Osteocyte (in vitro differentiated cells): ENCODE data around the gene TDP2. TPM values are rescaled to one million over a fixed set of nuclear protein-coding genes. Genes with fewer than 3 reads are reported as not detected.

ENCODE experiments used
- DNase-seq: peaks from one replicate; pipeline ENCODE4 v3.0.0; 2021; ENCODE audit warnings: mixed read lengths; ENCODE audit not compliant: unreplicated experiment; ENCODE audit errors: extremely low spot score
- H3K27ac Mint-ChIP-seq: one replicate; pipeline ENCODE4 v1.8.0; 2021; ENCODE audit warnings: mild to moderate bottlenecking, mixed read lengths; ENCODE audit not compliant: unreplicated experiment
- H3K27me3 Mint-ChIP-seq: one replicate; pipeline ENCODE4 v1.8.0; 2021; ENCODE audit warnings: mixed read lengths; ENCODE audit not compliant: unreplicated experiment
- H3K36me3 Mint-ChIP-seq: one replicate; pipeline ENCODE4 v1.8.0; 2021; ENCODE audit warnings: mixed read lengths; ENCODE audit not compliant: unreplicated experiment
- H3K4me1 Mint-ChIP-seq: one replicate; pipeline ENCODE4 v1.8.0; 2021; ENCODE audit warnings: mixed read lengths; ENCODE audit not compliant: unreplicated experiment
- H3K4me3 Mint-ChIP-seq: one replicate; pipeline ENCODE4 v1.8.0; 2021; ENCODE audit warnings: mild to moderate bottlenecking, moderate library complexity, mixed read lengths; ENCODE audit not compliant: unreplicated experiment
- H3K9me3 Mint-ChIP-seq: one replicate; pipeline ENCODE4 v1.8.0; 2021; ENCODE audit warnings: mixed read lengths; ENCODE audit not compliant: unreplicated experiment
- CTCF ChIP-seq: fragments of 200-600 bp; sonication (generic); IDR thresholded peaks from 2 replicates; pipeline ENCODE4 v1.5.0; 2021; ENCODE audit warnings: antibody characterized with exemption, mild to moderate bottlenecking, moderate library complexity
- total RNA-seq: library from RNA; stranded (reverse); gene quantifications from 2 replicates; pipeline ENCODE4 v1.2.1, GENCODE V29; 2021

The TDP2 gene
- total RNA-seq, 1 donor from 2014 or later: 31.5 TPM

GRCh38 chr6:24620637-24621036 is 46.1 kb downstream of the TDP2 start:
- no peak for TF ChIP-seq CTCF
- Mint-ChIP-seq H3K9me3 (no peaks in the 10 kb centered on the region), H3K4me1 (no peaks in the 10 kb centered on the region), H3K36me3 (no peaks in the 10 kb centered on the region), H3K27me3 (peaks cover 16% of the 10 kb centered on the region), H3K27ac (no peak overlapping the region), H3K4me3 (no peak overlapping the region)
- no peak for DNase-seq

GRCh38 chr6:24619661-24620060 is 47.0 kb downstream of the TDP2 start:
- Mint-ChIP-seq H3K4me3 (no peak overlapping the region), H3K27ac (no peak overlapping the region), H3K4me1 (no peaks in the 10 kb centered on the region), H3K27me3 (peaks cover 23% of the 10 kb centered on the region), H3K36me3 (no peaks in the 10 kb centered on the region), H3K9me3 (no peaks in the 10 kb centered on the region)
- no peak for DNase-seq
- no peak for TF ChIP-seq CTCF

GRCh38 chr6:24614648-24615047 is 52.1 kb downstream of the TDP2 start:
- DNase-seq: peak; percentile 51
- Mint-ChIP-seq H3K4me1 (no peaks in the 10 kb centered on the region), H3K27me3 (peaks cover 41% of the 10 kb centered on the region), H3K27ac (no peak overlapping the region), H3K4me3 (no peak overlapping the region), H3K9me3 (no peaks in the 10 kb centered on the region), H3K36me3 (no peaks in the 10 kb centered on the region)
- no peak for TF ChIP-seq CTCF

- no peak for TF ChIP-seq CTCF
- no peak overlapping the region for H3K4me3 Mint-ChIP-seq
- no peaks in the 10 kb centered on the region for H3K4me1 Mint-ChIP-seq
- peaks cover 40% of the 10 kb centered on the region for H3K27me3 Mint-ChIP-seq
- no peak for DNase-seq
- H3K9me3 Mint-ChIP-seq: no peaks in the 10 kb centered on the region
- no peaks in the 10 kb centered on the region for H3K36me3 Mint-ChIP-seq
- no peak overlapping the region for H3K27ac Mint-ChIP-seq
Measured at GRCh38 chr6:24614043-24614420, 52.7 kb downstream of the TDP2 start.

- no peak overlapping the region for H3K4me3 Mint-ChIP-seq
- no peak for DNase-seq
- H3K36me3 Mint-ChIP-seq: no peaks in the 10 kb centered on the region
- peaks cover 36% of the 10 kb centered on the region for H3K27me3 Mint-ChIP-seq
- no peaks in the 10 kb centered on the region for H3K9me3 Mint-ChIP-seq
- H3K4me1 Mint-ChIP-seq: no peaks in the 10 kb centered on the region
- H3K27ac Mint-ChIP-seq: no peak overlapping the region
- TF ChIP-seq CTCF: no peak
Measured at GRCh38 chr6:24613361-24614042, 53.2 kb downstream of the TDP2 start.
